ENCODE data around the gene RTN4RL1.
"Not testable (repeated sequence)": the region's sequence is repeated elsewhere in the genome, so short reads cannot be mapped to it uniquely, and the experiment has no call there.

The RTN4RL1 gene

GRCh38 chr17:2003525-2003924, 21.6 kb downstream of the RTN4RL1 start:
- no peak for DNase-seq (ENCODE audit: low read depth in 2 of 2)

- no peak for DNase-seq (ENCODE audit: low read depth in 2 of 2)
Observed at GRCh38 chr17:2002767-2003329, 22.3 kb downstream of the RTN4RL1 start.

- DNase-seq (ENCODE audit: low read depth in 2 of 2) = no peak
Observed at GRCh38 chr17:1999557-2000251, 25.4 kb downstream of the RTN4RL1 start.

GRCh38 chr17:1997927-1998742, 27.0 kb downstream of the RTN4RL1 start:
- DNase-seq (ENCODE audit: low read depth in 2 of 2) = no peak

GRCh38 chr17:1997289-1997926, 27.7 kb downstream of the RTN4RL1 start:
- no peak for DNase-seq (ENCODE audit: low read depth in 2 of 2)

- no peak for DNase-seq (ENCODE audit: low read depth in 2 of 2)
Observed at GRCh38 chr17:1996800-1997288, 28.3 kb downstream of the RTN4RL1 start.

GRCh38 chr17:1995907-1996799, 29.0 kb downstream of the RTN4RL1 start:
- no peak for DNase-seq (ENCODE audit: low read depth in 2 of 2)

- no peak for DNase-seq (ENCODE audit: low read depth in 2 of 2)
Observed at GRCh38 chr17:1995321-1995892, 29.7 kb downstream of the RTN4RL1 start.

GRCh38 chr17:1994707-1995106, 30.4 kb downstream of the RTN4RL1 start:
- DNase-seq (ENCODE audit: low read depth in 2 of 2) = no peak

- DNase-seq (ENCODE audit: low read depth in 2 of 2) = no peak
Observed at GRCh38 chr17:1992541-1992940, 32.6 kb downstream of the RTN4RL1 start.

- no peak for DNase-seq (ENCODE audit: low read depth in 2 of 2)
Observed at GRCh38 chr17:1989135-1989534, 36.0 kb downstream of the RTN4RL1 start.

GRCh38 chr17:1986783-1987451, 38.2 kb downstream of the RTN4RL1 start:
- no peak for DNase-seq (ENCODE audit: low read depth in 2 of 2)

- DNase-seq (ENCODE audit: low read depth in 2 of 2) = no peak
Observed at GRCh38 chr17:1985686-1986085, 39.4 kb downstream of the RTN4RL1 start.

GRCh38 chr17:1985093-1985492, 40.0 kb downstream of the RTN4RL1 start:
- DNase-seq (ENCODE audit: low read depth in 2 of 2) = no peak

GRCh38 chr17:1982793-1983366, 42.3 kb downstream of the RTN4RL1 start:
- DNase-seq (ENCODE audit: low read depth in 2 of 2) = not testable (repeated sequence)

GRCh38 chr17:1980665-1981250, 44.4 kb downstream of the RTN4RL1 start:
- DNase-seq (ENCODE audit: low read depth in 2 of 2) = no peak

GRCh38 chr17:1979182-1979985, 45.8 kb downstream of the RTN4RL1 start:
- DNase-seq (ENCODE audit: low read depth in 2 of 2) = no peak

- no peak for DNase-seq (ENCODE audit: low read depth in 2 of 2)
Observed at GRCh38 chr17:1978396-1978949, 46.7 kb downstream of the RTN4RL1 start.

Data from stimulated activated CD4-positive, alpha-beta T cell treated with anti-CD3 and anti-CD28 coated beads, Interleukin-1b, Interleukin-23, amount 100 ng/mL, for 1 hour (primary cell).